ENCODE measurements around the gene TARBP2.

DNA sequence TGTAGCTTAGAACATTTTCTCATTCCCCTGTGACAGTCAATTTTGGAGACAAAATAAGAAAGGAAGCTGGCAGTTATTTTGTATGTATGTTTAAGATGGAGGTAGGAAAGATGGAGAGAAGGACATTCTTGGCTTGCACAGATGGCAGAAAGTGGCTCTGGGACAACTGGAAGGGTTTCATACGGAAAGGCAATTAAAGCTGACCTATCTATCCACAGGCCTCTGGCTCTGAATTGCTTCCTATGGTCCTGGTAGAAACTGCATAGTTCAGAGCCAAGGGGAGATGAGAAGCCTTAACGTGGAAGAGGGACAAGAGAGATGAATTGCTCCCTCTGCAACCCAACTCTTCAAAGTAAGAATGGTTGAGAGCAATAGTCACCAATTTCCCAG is 14.2 kb downstream of the TARBP2 start:
- TF ChIP-seq, protein P1, sequence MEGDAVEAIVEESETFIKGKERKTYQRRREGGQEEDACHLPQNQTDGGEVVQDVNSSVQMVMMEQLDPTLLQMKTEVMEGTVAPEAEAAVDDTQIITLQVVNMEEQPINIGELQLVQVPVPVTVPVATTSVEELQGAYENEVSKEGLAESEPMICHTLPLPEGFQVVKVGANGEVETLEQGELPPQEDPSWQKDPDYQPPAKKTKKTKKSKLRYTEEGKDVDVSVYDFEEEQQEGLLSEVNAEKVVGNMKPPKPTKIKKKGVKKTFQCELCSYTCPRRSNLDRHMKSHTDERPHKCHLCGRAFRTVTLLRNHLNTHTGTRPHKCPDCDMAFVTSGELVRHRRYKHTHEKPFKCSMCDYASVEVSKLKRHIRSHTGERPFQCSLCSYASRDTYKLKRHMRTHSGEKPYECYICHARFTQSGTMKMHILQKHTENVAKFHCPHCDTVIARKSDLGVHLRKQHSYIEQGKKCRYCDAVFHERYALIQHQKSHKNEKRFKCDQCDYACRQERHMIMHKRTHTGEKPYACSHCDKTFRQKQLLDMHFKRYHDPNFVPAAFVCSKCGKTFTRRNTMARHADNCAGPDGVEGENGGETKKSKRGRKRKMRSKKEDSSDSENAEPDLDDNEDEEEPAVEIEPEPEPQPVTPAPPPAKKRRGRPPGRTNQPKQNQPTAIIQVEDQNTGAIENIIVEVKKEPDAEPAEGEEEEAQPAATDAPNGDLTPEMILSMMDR (IDR thresholded peaks at IDR 0.05), result no peak
- TF ChIP-seq GABPA (IDR thresholded peaks at IDR 0.05; ENCODE audit: low read depth), result no peak
- TF ChIP-seq, protein P2, sequence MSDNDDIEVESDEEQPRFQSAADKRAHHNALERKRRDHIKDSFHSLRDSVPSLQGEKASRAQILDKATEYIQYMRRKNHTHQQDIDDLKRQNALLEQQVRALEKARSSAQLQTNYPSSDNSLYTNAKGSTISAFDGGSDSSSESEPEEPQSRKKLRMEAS (IDR thresholded peaks at IDR 0.05; ENCODE audit: low read depth), result no peak
- TF ChIP-seq FOXM1 (IDR thresholded peaks at IDR 0.05; ENCODE audit: low read depth), result no peak
- no peak for TF ChIP-seq RAD21 (IDR thresholded peaks at IDR 0.05; ENCODE audit: low read length)
- TF ChIP-seq MEF2A (IDR thresholded peaks at IDR 0.05; ENCODE audit: borderline replicate concordance, low read depth), result no peak
- TF ChIP-seq TCF12 (IDR thresholded peaks at IDR 0.05), result no peak
- TF ChIP-seq POLR2AphosphoS5 (IDR thresholded peaks at IDR 0.05; ENCODE audit: low read depth, low read length), result no peak
- TF ChIP-seq SIN3A (IDR thresholded peaks at IDR 0.05; ENCODE audit: borderline replicate concordance, low read depth, low read length), result no peak
- TF ChIP-seq, protein P3, sequence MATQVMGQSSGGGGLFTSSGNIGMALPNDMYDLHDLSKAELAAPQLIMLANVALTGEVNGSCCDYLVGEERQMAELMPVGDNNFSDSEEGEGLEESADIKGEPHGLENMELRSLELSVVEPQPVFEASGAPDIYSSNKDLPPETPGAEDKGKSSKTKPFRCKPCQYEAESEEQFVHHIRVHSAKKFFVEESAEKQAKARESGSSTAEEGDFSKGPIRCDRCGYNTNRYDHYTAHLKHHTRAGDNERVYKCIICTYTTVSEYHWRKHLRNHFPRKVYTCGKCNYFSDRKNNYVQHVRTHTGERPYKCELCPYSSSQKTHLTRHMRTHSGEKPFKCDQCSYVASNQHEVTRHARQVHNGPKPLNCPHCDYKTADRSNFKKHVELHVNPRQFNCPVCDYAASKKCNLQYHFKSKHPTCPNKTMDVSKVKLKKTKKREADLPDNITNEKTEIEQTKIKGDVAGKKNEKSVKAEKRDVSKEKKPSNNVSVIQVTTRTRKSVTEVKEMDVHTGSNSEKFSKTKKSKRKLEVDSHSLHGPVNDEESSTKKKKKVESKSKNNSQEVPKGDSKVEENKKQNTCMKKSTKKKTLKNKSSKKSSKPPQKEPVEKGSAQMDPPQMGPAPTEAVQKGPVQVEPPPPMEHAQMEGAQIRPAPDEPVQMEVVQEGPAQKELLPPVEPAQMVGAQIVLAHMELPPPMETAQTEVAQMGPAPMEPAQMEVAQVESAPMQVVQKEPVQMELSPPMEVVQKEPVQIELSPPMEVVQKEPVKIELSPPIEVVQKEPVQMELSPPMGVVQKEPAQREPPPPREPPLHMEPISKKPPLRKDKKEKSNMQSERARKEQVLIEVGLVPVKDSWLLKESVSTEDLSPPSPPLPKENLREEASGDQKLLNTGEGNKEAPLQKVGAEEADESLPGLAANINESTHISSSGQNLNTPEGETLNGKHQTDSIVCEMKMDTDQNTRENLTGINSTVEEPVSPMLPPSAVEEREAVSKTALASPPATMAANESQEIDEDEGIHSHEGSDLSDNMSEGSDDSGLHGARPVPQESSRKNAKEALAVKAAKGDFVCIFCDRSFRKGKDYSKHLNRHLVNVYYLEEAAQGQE (IDR thresholded peaks at IDR 0.05; ENCODE audit: low read depth, low read length), result no peak

Data from SK-N-SH (cell line).